NCI-H187 (cell line): Measurements from ENCODE around the gene DNAI4.
"Not testable (repeated sequence)": the region's sequence is repeated elsewhere in the genome, so short reads cannot be mapped to it uniquely, and the experiment has no call there.

Experiments used
- DNase-seq, 2 experiments: peaks; one replicate each; lab custom pipeline; 2025; lab: John Stamatoyannopoulos, UW

DNAI4 gene

GRCh38 chr1:66929691-66929998 is 5.0 kb upstream of the DNAI4 start:
- DNase-seq = no peak

- DNase-seq = no peak
These were observed 4.6 kb upstream of the DNAI4 start for GRCh38 chr1:66929146-66929688.

- DNase-seq = no peak
These were observed 2.9 kb upstream of the DNAI4 start for GRCh38 chr1:66927528-66927927.

GRCh38 chr1:66925944-66926343 is 1.3 kb upstream of the DNAI4 start:
- peak in 1 of 2 experiments; percentile 62 for DNase-seq

GRCh38 chr1:66925558-66925910 is 878 bp upstream of the DNAI4 start:
- DNase-seq = no peak

GRCh38 chr1:66920543-66920942 is 4.1 kb downstream of the DNAI4 start:
- DNase-seq = no peak

- DNase-seq = no peak
These were observed 4.8 kb downstream of the DNAI4 start for GRCh38 chr1:66919828-66920227.

GRCh38 chr1:66919063-66919462 is 5.6 kb downstream of the DNAI4 start:
- no peak for DNase-seq

GRCh38 chr1:66917476-66917875 is 7.2 kb downstream of the DNAI4 start:
- DNase-seq = no peak

GRCh38 chr1:66916320-66916719 is 8.3 kb downstream of the DNAI4 start:
- DNase-seq = no peak

GRCh38 chr1:66915203-66915602 is 9.5 kb downstream of the DNAI4 start:
- DNase-seq = not testable (repeated sequence)

- DNase-seq = no peak
These were observed 30.9 kb downstream of the DNAI4 start for GRCh38 chr1:66893712-66894111.

- DNase-seq = no peak
These were observed 34.0 kb downstream of the DNAI4 start for GRCh38 chr1:66890621-66891020.

- no peak for DNase-seq
These were observed 35.6 kb downstream of the DNAI4 start for GRCh38 chr1:66889030-66889429.

- DNase-seq = no peak
These were observed 48.0 kb downstream of the DNAI4 start for GRCh38 chr1:66876664-66877063.

GRCh38 chr1:66873111-66873510 is 51.5 kb downstream of the DNAI4 start:
- DNase-seq = no peak

GRCh38 chr1:66872024-66872423 is 52.6 kb downstream of the DNAI4 start:
- not testable (repeated sequence) for DNase-seq

- DNase-seq = no peak
These were observed 57.2 kb downstream of the DNAI4 start for GRCh38 chr1:66867501-66867900.

- no peak for DNase-seq
These were observed 64.1 kb downstream of the DNAI4 start for GRCh38 chr1:66860529-66860928.

- DNase-seq = no peak
These were observed 71.3 kb downstream of the DNAI4 start for GRCh38 chr1:66853379-66853778.

GRCh38 chr1:66852870-66853269 is 71.8 kb downstream of the DNAI4 start:
- DNase-seq = no peak

- DNase-seq = no peak
These were observed 73.7 kb downstream of the DNAI4 start for GRCh38 chr1:66850989-66851388.

GRCh38 chr1:66848193-66848592 is 76.5 kb downstream of the DNAI4 start:
- DNase-seq = no peak

GRCh38 chr1:66840929-66841328 is 83.7 kb downstream of the DNAI4 start:
- DNase-seq = no peak

- no peak for DNase-seq
These were observed 89.7 kb downstream of the DNAI4 start for GRCh38 chr1:66834926-66835325.
